Stomach (tissue), 9 donors: ENCODE results near the gene CLEC11A. TPM values are rescaled to one million over a fixed set of nuclear protein-coding genes. Genes with fewer than 3 reads are reported as not detected.

Source experiments
- DNase-seq, 2 donors: peaks; one replicate each; pipeline versions ENCODE4 v3.0.0 to v3.0.0-alpha.2; 2013 to 2019
- H3K27ac ChIP-seq, 5 donors: fragments of 200-600 bp in 4 of 5; sonication (generic) in 4 of 5; one replicate each; pipeline ENCODE4 v1.5.1; 2013 to 2019; ENCODE audit warnings: mild to moderate bottlenecking in 1 of 5, moderate library complexity in 1 of 5
- H3K27me3 ChIP-seq, 3 donors: fragments of 200-600 bp; sonication (generic); one replicate each; pipeline ENCODE4 v1.5.1; 2017 to 2019; ENCODE audit warnings: mixed run types in 1 of 3
- H3K36me3 ChIP-seq, 4 donors: fragments of 200-600 bp; sonication (generic); 1 replicate in 3 of 4; 2 replicates in 1 of 4; pipeline ENCODE4 v1.5.1; 2016 to 2019
- H3K4me1 ChIP-seq, 4 donors: fragments of 200-600 bp; sonication (generic); one replicate each; pipeline ENCODE4 v1.5.1; 2016 to 2019
- H3K4me3 ChIP-seq, 4 donors: fragments of 200-600 bp; sonication (generic) in 3 of 4; one replicate each; pipeline ENCODE4 v1.5.1; 2016 to 2019; ENCODE audit warnings: mild to moderate bottlenecking in 1 of 4
- H3K9me3 ChIP-seq, 4 donors: fragments of 200-600 bp; sonication (generic); one replicate each; pipeline ENCODE4 v1.5.1; 2016 to 2019
- EP300 ChIP-seq: sonication (generic); formaldehyde crosslinking; IDR thresholded peaks from one replicate; pipeline ENCODE4 v1.6.1; 2017; ENCODE audit warnings: antibody characterized with exemption
- POLR2A ChIP-seq, 4 donors: fragments of 450-650 bp; IDR thresholded peaks; one replicate each; pipeline ENCODE4 v1.6.1; 2016; ENCODE audit warnings: antibody characterized with exemption in 4 of 4, control low read depth in 2 of 4, mild to moderate bottlenecking in 1 of 4, moderate library complexity in 1 of 4
- POLR2AphosphoS5 ChIP-seq, 3 donors: sonication (generic); formaldehyde crosslinking; IDR thresholded peaks; one replicate each; pipeline ENCODE4 v1.6.1; 2016; ENCODE audit warnings: antibody characterized with exemption in 3 of 3
- WGBS, 5 donors: extraction: QIAGEN DNeasy Blood & Tissue Kit in 3 of 5; methylation state at CpG; one replicate each; pipeline versions ENCODE4 v1.1.5 to v1.1.7; 2013 to 2018; 5-methylcytosine and 5-hydroxymethylcytosine counted together
- intact Hi-C: fragments of 100-400 bp; cut with DNase I; formaldehyde crosslinking; loops from one replicate; pipeline ENCODE4 v1.15.1; 2023; ENCODE audit warnings: low total_unique reads
- polyA plus RNA-seq, 3 donors: library from polyadenylated mRNA; stranded (reverse); fragments of 200-250 nt; gene quantifications; one replicate each; pipeline ENCODE4 v1.2.3, GENCODE V29; 2013
- total RNA-seq, 5 donors: library from RNA; depleted of rRNA; stranded (reverse); fragments of >200 nt; gene quantifications; one replicate each; pipeline versions ENCODE4 v1.1.0 to v1.2.3, GENCODE V29; 2014 to 2016
- TF ChIP-seq, protein P1 (sequence below), 7 experiments: fragments of 450-650 bp in 4 of 7; fragments of 200-600 bp in 3 of 7; sonication (generic) in 3 of 7; IDR thresholded peaks; one replicate each; pipeline ENCODE4 v1.5.1; 2016 to 2019; ENCODE audit warnings: antibody characterized with exemption in 7 of 7, control low read depth in 2 of 7, mild to moderate bottlenecking in 1 of 7
- donor health status: healthy with polysubstance abuse.
- donor health status: Bipolar disorder and iron deficiency.
- donor health status: healthy.

Gene CLEC11A
- total and polyA plus RNA-seq, 8 donors: 0.89 to 33.9 (median 7.0) TPM; not detected in 1

DNA sequence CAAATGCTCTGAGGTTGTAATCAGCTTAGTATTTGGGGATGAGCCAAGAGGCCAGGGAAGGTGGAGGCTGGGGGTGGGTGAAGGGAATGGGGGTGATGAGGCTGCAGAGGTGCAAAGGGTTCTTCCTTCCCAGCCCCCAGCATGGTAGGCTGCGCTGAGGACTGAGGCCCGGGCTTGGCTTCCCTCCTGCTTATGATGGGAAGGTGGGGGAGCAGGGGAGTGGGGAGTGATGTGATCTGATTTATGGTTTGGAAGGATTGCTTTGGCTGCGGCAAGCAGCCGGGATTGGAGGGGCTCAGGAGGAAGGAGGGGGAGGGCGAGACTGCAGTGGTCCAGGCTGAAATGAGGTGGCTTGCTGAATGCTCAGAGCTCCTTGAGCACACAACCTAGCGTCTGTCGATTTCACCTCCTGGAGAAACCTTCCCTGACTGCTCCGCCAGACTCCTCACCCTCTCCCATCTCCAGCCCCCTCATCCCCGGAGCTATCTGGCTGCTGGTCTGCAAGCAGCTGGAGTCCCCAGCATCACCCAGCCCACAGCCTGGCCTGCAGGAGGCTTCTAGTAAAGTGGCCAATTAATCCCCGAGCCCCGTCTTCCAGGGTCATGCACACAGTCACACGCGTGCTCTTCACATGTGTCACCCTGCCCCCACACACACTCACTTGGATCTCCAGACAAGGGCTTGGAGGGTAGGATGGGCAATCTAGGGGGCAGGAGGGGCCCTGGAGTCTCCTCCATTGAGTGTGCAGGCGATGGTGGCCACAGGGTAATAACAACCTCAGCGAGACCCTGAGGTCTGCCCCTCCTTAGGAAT, 757 bp upstream of the CLEC11A start:
- H3K27me3 ChIP-seq: peaks cover 10 to 93% (median 74%) of the 10 kb centered on the region in 3 donors
- H3K4me1 ChIP-seq: peaks cover 26 to 60% (median 45%) of the 10 kb centered on the region in 4 donors
- TF ChIP-seq, protein P1, sequence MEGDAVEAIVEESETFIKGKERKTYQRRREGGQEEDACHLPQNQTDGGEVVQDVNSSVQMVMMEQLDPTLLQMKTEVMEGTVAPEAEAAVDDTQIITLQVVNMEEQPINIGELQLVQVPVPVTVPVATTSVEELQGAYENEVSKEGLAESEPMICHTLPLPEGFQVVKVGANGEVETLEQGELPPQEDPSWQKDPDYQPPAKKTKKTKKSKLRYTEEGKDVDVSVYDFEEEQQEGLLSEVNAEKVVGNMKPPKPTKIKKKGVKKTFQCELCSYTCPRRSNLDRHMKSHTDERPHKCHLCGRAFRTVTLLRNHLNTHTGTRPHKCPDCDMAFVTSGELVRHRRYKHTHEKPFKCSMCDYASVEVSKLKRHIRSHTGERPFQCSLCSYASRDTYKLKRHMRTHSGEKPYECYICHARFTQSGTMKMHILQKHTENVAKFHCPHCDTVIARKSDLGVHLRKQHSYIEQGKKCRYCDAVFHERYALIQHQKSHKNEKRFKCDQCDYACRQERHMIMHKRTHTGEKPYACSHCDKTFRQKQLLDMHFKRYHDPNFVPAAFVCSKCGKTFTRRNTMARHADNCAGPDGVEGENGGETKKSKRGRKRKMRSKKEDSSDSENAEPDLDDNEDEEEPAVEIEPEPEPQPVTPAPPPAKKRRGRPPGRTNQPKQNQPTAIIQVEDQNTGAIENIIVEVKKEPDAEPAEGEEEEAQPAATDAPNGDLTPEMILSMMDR (IDR thresholded peaks at IDR 0.05): no peak
- TF ChIP-seq EP300: no peak
- no peak for TF ChIP-seq POLR2AphosphoS5 (IDR thresholded peaks at IDR 0.05)
- TF ChIP-seq POLR2A (IDR thresholded peaks at IDR 0.05): no peak
- peak overlapping the region in 3 of 5 donors; percentile 58 to 70 (median 65) for H3K27ac ChIP-seq
- no peaks in the 10 kb centered on the region for H3K9me3 ChIP-seq
- 34 to 45% (median 42%) methylated on average over 12 to 15 of the region's 15 CpGs for WGBS, 5 donors
- H3K36me3 ChIP-seq: no peaks in the 10 kb centered on the region
- intact Hi-C loops: no loop called here
- H3K4me3 ChIP-seq: peak overlapping the region in 3 of 4 donors; percentile 50 to 62 (median 61)
- peak in 1 of 2 donors; percentile 69 for DNase-seq

DNA sequence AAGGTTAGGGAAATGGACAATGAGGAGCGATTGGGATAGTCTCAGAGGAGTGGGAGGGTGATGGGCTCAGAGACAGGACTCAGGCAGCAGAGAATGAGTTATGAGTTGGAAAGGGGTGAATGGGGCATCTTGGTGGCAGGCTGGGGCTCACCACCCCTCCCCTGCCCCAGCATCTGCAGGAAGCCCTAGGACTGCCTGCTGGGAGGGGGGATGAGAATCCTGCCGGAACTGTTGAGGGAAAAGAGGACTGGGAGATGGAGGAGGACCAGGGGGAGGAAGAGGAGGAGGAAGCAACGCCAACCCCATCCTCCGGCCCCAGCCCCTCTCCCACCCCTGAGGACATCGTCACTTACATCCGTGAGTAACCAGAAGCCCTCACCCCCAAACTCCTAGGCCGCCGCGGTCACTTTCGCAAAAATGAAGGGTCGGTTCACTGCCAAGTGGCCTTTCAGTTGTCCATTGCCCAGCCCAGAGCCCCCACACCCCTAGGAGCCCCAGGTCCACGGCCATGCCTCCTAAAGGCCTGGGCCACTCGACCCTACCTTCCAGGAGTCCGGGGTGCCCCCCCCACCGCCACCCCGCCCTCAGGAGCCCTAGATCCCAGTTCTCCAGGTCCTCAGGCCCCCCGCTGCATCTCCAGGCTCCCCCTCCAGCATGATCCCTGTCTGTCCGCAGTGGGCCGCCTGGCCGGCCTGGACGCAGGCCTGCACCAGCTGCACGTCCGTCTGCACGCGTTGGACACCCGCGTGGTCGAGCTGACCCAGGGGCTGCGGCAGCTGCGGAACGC, 764 bp downstream of the CLEC11A start:
- no peak for TF ChIP-seq EP300
- TF ChIP-seq, protein P1 (IDR thresholded peaks at IDR 0.05): no peak
- TF ChIP-seq POLR2AphosphoS5 (IDR thresholded peaks at IDR 0.05): no peak
- TF ChIP-seq POLR2A (IDR thresholded peaks at IDR 0.05): no peak
- Histone ChIP-seq H3K36me3 (no peaks in the 10 kb centered on the region), H3K27me3 (peaks cover 3 to 90% (median 67%) of the 10 kb centered on the region in 3 donors), H3K4me3 (peak overlapping the region; percentile 50 to 63 (median 62)), H3K9me3 (no peaks in the 10 kb centered on the region), H3K27ac (peak overlapping the region in 4 of 5 donors; percentile 46 to 70 (median 62)), H3K4me1 (peaks cover 17 to 53% (median 37%) of the 10 kb centered on the region in 4 donors)
- 6 to 13% (median 10%) methylated on average over 12 to 31 of the region's 31 CpGs for WGBS, 5 donors
- intact Hi-C loops: no loop called here
- DNase-seq: peak in 1 of 2 donors; percentile 30

DNA sequence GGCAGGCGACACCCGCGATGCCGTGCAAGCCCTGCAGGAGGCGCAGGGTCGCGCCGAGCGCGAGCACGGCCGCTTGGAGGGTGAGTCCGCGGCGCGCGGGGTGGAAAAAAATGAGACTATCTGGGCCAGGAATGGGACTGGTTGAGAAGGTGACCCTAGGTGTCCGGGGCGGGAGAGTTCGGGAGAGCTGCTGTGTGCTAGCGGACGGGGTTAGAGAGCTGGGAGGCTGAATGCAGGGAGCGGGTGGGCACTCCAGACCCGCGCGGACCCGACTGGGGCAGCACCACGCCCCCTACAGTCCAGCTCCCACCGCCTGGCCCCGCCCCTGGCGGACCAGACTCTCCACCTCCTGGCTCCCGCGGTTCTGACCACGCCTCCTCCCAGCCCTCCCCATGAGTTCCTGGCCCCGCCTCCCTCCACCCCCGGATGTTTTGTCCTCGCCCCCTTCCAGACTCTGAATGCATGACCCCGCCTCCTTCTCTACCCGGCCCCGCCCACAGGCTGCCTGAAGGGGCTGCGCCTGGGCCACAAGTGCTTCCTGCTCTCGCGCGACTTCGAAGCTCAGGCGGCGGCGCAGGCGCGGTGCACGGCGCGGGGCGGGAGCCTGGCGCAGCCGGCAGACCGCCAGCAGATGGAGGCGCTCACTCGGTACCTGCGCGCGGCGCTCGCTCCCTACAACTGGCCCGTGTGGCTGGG, 1.5 kb downstream of the CLEC11A start:
- H3K27ac ChIP-seq: peak overlapping the region; percentile 22 to 79 (median 67)

More for the DNA sequence above, 1.5 kb downstream of the CLEC11A start:
- H3K36me3 ChIP-seq: no peaks in the 10 kb centered on the region
- H3K4me1 ChIP-seq: peaks cover 10 to 45% (median 30%) of the 10 kb centered on the region in 4 donors
- H3K4me3 ChIP-seq: peak overlapping the region; percentile 50 to 63 (median 62)
- TF ChIP-seq POLR2AphosphoS5 (IDR thresholded peaks at IDR 0.05) (peak; percentile 37 to 83 (median 68)), EP300 (no peak), POLR2A (IDR thresholded peaks at IDR 0.05) (no peak)
- TF ChIP-seq, protein P1 (IDR thresholded peaks at IDR 0.05): peak in 5 of 7 experiments; percentile 17 to 74 (median 59)
- WGBS, 5 donors: 2 to 5% (median 3%) methylated on average over 35 to 65 of the region's 65 CpGs
- intact Hi-C loops: no loop called here
- DNase-seq: peak; percentile 95 to 100
- peaks cover 0 to 88% (median 60%) of the 10 kb centered on the region in 3 donors for H3K27me3 ChIP-seq
- no peaks in the 10 kb centered on the region for H3K9me3 ChIP-seq
